ENCODE measurements around the gene IPO13.

The IPO13 gene, protein sequence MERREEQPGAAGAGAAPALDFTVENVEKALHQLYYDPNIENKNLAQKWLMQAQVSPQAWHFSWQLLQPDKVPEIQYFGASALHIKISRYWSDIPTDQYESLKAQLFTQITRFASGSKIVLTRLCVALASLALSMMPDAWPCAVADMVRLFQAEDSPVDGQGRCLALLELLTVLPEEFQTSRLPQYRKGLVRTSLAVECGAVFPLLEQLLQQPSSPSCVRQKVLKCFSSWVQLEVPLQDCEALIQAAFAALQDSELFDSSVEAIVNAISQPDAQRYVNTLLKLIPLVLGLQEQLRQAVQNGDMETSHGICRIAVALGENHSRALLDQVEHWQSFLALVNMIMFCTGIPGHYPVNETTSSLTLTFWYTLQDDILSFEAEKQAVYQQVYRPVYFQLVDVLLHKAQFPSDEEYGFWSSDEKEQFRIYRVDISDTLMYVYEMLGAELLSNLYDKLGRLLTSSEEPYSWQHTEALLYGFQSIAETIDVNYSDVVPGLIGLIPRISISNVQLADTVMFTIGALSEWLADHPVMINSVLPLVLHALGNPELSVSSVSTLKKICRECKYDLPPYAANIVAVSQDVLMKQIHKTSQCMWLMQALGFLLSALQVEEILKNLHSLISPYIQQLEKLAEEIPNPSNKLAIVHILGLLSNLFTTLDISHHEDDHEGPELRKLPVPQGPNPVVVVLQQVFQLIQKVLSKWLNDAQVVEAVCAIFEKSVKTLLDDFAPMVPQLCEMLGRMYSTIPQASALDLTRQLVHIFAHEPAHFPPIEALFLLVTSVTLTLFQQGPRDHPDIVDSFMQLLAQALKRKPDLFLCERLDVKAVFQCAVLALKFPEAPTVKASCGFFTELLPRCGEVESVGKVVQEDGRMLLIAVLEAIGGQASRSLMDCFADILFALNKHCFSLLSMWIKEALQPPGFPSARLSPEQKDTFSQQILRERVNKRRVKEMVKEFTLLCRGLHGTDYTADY

GRCh38 chr1:43946236-43947060 is at the start of gene IPO13:
TSS of gene IPO13 (plus strand) at chr1:43946950. CDS start at chr1:43947601, 651 bp downstream.
- H3K9ac ChIP-seq: peak within 1 kb of the TSS; percentile 88 to 100 (median 98)
- H3K4me2 ChIP-seq: peak within 1 kb of the TSS; percentile 78 to 100 (median 99)
- TF ChIP-seq Cebpa-rat (IDR thresholded peaks at IDR 0.05): no peak
- H4K20me1 ChIP-seq: peaks cover 0 to 62% (median 19%) of the 10 kb centered on the region in 11 experiments; a peak in 12 of 22 replicates
- no peaks in the 10 kb centered on the region for H3K27me3 ChIP-seq
- peaks cover 13 to 43% (median 22%) of the 10 kb centered on the region in 11 experiments; a peak in 21 of 22 replicates for H3K36me3 ChIP-seq
- H3K4me1 ChIP-seq: peaks cover 34 to 65% (median 48%) of the 10 kb centered on the region in 10 experiments
- peak within 1 kb of the TSS; percentile 91 to 100 (median 98) for H3K27ac ChIP-seq
- H3K4me3 ChIP-seq: peak within 1 kb of the TSS; percentile 74 to 92 (median 78)
- no peaks in the 10 kb centered on the region for H3K9me3 ChIP-seq (replicated peaks in 1 of 11)

- peaks cover 9 to 33% (median 30%) of the 10 kb centered on the region in 10 experiments; a peak in 17 of 20 replicates for H3K4me1 ChIP-seq
- no peak overlapping the region for H3K4me2 ChIP-seq
- peaks cover 31 to 75% (median 65%) of the 10 kb centered on the region in 11 experiments for H3K36me3 ChIP-seq
- no peaks in the 10 kb centered on the region for H3K27me3 ChIP-seq
- H3K4me3 ChIP-seq: no peak overlapping the region
- H3K9me3 ChIP-seq (replicated peaks in 1 of 11): no peaks in the 10 kb centered on the region
- no peak overlapping the region for H3K9ac ChIP-seq
- no peaks in the 10 kb centered on the region; a peak in 1 of 22 replicates for H4K20me1 ChIP-seq
- no peak for TF ChIP-seq Cebpa-rat (IDR thresholded peaks at IDR 0.05)
- H3K27ac ChIP-seq: no peak overlapping the region
Observed at GRCh38 chr1:43898981-43899380, 47.8 kb upstream of the IPO13 start.

- TF ChIP-seq Cebpa-rat (IDR thresholded peaks at IDR 0.05): no peak
- Histone ChIP-seq H3K36me3 (peaks cover 24 to 65% (median 52%) of the 10 kb centered on the region in 11 experiments), H3K9ac (no peak overlapping the region), H3K27ac (no peak overlapping the region), H4K20me1 (no peaks in the 10 kb centered on the region; a peak in 1 of 22 replicates), H3K27me3 (no peaks in the 10 kb centered on the region), H3K9me3 (replicated peaks in 1 of 11) (no peaks in the 10 kb centered on the region), H3K4me2 (no peak overlapping the region), H3K4me1 (peaks cover 9 to 38% (median 33%) of the 10 kb centered on the region in 10 experiments; a peak in 17 of 20 replicates), H3K4me3 (no peak overlapping the region)
Observed at GRCh38 chr1:43900386-43900785, 46.4 kb upstream of the IPO13 start.

DNA sequence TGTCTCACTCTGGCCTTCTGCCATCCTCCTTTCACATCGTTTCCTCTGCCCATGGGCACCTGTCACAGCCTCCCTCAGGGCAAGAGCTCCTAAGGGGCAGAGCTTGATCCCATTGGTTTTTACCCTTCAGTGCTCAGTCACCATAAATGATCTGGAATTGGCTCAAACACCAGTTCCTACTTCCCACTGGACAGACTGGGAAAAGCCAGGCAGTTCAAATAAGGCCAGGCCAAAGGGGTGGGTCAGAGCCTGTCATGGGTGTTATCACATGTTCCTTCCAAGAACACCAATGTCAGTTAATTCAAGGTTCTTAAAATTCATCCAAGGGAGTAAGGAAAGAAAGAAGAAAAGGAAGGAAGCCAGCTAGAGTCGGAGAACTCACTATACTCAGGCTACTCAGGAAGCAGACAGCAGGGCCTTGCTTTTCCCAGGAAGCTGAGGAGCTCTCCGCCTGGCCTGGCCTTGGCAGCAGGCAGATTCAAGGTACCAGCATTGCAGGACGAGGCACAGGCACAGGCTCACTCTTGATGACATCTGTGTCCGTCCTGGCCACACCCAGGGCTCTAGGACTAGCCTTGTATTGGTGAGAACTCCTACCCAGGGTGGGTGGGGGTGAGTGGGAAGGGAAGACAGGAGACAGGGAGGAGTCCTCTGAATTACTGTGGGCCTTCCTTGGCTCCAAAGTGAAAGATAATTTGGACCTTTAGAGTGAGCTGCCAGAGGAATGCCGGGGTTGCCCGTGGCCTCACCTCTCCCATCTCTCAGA is 45.4 kb upstream of the IPO13 start:
- TF ChIP-seq Cebpa-rat (IDR thresholded peaks at IDR 0.05): no peak
- no peaks in the 10 kb centered on the region; a peak in 1 of 22 replicates for H4K20me1 ChIP-seq
- peak overlapping the region in 9 of 11 experiments; percentile 20 to 84 (median 73); a peak in 16 of 22 replicates for H3K4me2 ChIP-seq
- no peaks in the 10 kb centered on the region for H3K9me3 ChIP-seq (replicated peaks in 1 of 11)
- peak overlapping the region in 4 of 11 experiments; percentile 16 to 47 (median 36); a peak in 3 of 22 replicates for H3K27ac ChIP-seq
- H3K4me1 ChIP-seq: peaks cover 9 to 38% (median 33%) of the 10 kb centered on the region in 10 experiments; a peak in 17 of 20 replicates
- H3K4me3 ChIP-seq: no peak overlapping the region
- no peaks in the 10 kb centered on the region for H3K27me3 ChIP-seq
- H3K9ac ChIP-seq: peak overlapping the region in 2 of 11 experiments; percentile 21 to 39; a peak in 1 of 22 replicates
- H3K36me3 ChIP-seq: peaks cover 24 to 55% (median 44%) of the 10 kb centered on the region in 11 experiments

DNA sequence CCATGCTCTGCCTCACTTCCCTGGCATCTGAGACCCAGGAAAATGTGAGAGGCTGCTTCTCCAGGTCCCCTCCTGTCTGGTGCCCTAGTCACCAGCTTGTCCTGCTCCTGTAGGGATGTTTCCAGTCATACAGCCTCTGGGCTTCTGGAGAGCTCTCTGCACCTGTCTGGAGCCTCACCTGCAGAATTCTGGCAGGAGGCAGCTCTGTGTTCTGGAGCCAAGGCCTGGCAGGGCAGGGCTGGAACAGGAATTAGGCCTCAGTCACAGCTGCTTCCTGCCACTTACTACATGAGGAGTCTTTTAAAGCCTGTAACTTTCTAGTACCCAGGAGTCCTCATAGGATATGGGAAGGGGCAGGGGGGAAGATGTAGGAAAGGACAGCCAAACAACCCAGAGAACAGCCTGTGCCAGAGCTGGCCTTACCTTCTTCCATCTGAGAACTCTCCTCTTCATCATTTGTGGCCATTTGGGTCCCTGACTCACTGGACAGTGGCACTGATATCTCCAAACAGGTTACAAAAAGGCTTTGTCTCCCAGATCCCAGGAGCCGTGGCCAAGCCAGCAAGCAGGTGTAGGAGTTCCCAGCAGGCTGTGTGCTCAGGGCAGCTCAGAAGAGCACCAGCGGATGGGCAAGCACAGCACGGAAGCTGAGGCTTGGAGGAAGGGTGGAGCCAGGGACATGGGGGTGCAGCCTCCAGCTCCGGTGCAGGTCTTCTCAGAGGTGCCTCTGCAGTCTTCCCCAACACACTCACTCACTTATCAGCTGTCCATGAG is 44.5 kb upstream of the IPO13 start:
- H3K36me3 ChIP-seq: peaks cover 24 to 55% (median 38%) of the 10 kb centered on the region in 11 experiments
- no peaks in the 10 kb centered on the region for H3K9me3 ChIP-seq (replicated peaks in 1 of 11)
- no peaks in the 10 kb centered on the region for H3K27me3 ChIP-seq
- H3K4me1 ChIP-seq: peaks cover 9 to 38% (median 33%) of the 10 kb centered on the region in 10 experiments; a peak in 17 of 20 replicates
- H3K4me2 ChIP-seq: peak overlapping the region in 10 of 11 experiments; percentile 7 to 84 (median 72); a peak in 18 of 22 replicates
- peak overlapping the region in 4 of 11 experiments; percentile 16 to 47 (median 36); a peak in 5 of 22 replicates for H3K27ac ChIP-seq
- TF ChIP-seq Cebpa-rat (IDR thresholded peaks at IDR 0.05): no peak
- H3K9ac ChIP-seq: peak overlapping the region in 4 of 11 experiments; percentile 5 to 39 (median 28); a peak in 3 of 22 replicates
- H4K20me1 ChIP-seq: no peaks in the 10 kb centered on the region; a peak in 1 of 22 replicates
- no peak overlapping the region for H3K4me3 ChIP-seq

DNA sequence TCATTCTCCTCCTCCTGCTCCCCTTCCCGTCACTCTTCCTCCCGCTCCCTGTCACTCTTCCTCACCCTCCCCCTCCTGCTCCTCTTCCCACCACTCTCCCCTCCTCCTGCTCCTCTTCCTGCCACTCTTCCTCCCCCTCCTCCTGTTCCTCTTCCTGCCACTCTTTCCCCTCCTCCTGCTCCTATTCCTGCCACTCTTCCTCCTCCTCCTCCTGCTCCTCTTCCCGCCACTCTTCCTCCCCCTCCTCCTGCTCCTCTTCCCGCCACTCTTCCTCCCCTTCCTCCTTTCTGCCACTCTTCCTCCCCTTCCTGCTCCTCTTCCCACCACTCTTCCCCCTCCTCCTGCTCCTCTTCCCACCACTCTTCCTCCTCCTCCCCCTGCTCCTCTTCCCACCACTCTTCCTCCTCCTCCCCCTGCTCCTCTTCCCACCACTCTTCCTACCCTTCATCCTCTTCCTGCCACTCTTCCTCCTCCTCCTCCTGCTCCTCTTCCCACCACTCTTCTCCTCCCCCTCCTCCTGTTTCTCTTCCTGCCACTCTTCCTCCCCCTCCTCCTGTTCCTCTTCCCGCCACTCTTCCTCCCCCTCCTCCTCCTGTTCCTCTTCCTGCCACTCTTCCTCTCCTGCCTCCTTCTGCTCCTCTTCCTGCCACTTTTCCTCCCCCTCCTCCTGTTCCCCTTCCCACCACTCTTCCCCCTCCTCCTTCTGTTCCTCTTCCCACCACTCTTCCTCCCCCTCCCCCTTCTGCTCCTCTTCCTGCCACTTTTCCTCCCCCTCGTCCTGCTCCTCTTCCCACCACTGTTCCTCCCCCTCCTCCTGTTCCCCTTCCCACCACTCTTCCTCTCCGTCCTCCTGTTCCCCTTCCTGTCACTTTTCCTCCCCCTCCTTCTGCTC is 41.8 kb upstream of the IPO13 start:
- no peak overlapping the region for H3K27ac ChIP-seq
- H3K27me3 ChIP-seq: no peaks in the 10 kb centered on the region
- no peak overlapping the region for H3K4me3 ChIP-seq
- H3K9me3 ChIP-seq (replicated peaks in 1 of 11): no peaks in the 10 kb centered on the region
- peaks cover 9 to 38% (median 31%) of the 10 kb centered on the region in 10 experiments; a peak in 17 of 20 replicates for H3K4me1 ChIP-seq
- H3K9ac ChIP-seq: no peak overlapping the region
- no peaks in the 10 kb centered on the region; a peak in 1 of 22 replicates for H4K20me1 ChIP-seq
- 0 out of 22 replicates have a peak overlapping the region, but pooled peaks of 3 of the 11 experiments have one; percentile 3 to 84 (median 6) for H3K4me2 ChIP-seq
- peaks cover 0 to 48% (median 14%) of the 10 kb centered on the region in 11 experiments; a peak in 19 of 22 replicates for H3K36me3 ChIP-seq
- TF ChIP-seq Cebpa-rat (IDR thresholded peaks at IDR 0.05): no peak

All from BLaER1 treated with 17β-estradiol and CSF1 and Interleukin-3, amounts not matched to agents 10 nM and 100 nM (cell line).